B cell (primary cell): ENCODE measurements around the gene CRTAC1.

Experiments
- CTCF ChIP-seq: fragments of 200-600 bp; IDR thresholded peaks from one replicate; pipeline ENCODE4 v1.8.0; 2022; ENCODE audit warnings: antibody characterized with exemption, mild to moderate bottlenecking
- EZH2 ChIP-seq: IDR thresholded peaks from 2 replicates; pipeline ENCODE4 v1.6.1; 2012; ENCODE audit warnings: borderline replicate concordance, low read depth, mild to moderate bottlenecking, moderate library complexity, low read length; ENCODE audit not compliant: insufficient read depth, poor library complexity, severe bottlenecking

- TF ChIP-seq CTCF: no peak
- no peak for TF ChIP-seq EZH2
These were observed 134.5 kb downstream of the CRTAC1 start for GRCh38 chr10:97895915-97896314.
